IPS DF 4.7 (cell line): ENCODE data around the gene PYGO2.
A peak's percentile ranks its signal among the peaks of the same experiment; 100 is the strongest.
"Not testable (repeated sequence)": the region's sequence is repeated elsewhere in the genome, so short reads cannot be mapped to it uniquely, and the experiment has no call there.

ENCODE experiments used
- DNase-seq: peaks from one replicate; pipeline ENCODE4 v3.0.0-alpha.2; 2013; ENCODE audit warnings: low spot score; ENCODE audit errors: extremely low read depth

The PYGO2 gene

GRCh38 chr1:154982897-154983648 is 21.5 kb upstream of the PYGO2 start, which contains the start of gene FLAD1:
TSS of gene FLAD1 (plus strand) at chr1:154983344. CDS start at chr1:154983695, 351 bp downstream.
- DNase-seq, result peak; percentile 99

DNA sequence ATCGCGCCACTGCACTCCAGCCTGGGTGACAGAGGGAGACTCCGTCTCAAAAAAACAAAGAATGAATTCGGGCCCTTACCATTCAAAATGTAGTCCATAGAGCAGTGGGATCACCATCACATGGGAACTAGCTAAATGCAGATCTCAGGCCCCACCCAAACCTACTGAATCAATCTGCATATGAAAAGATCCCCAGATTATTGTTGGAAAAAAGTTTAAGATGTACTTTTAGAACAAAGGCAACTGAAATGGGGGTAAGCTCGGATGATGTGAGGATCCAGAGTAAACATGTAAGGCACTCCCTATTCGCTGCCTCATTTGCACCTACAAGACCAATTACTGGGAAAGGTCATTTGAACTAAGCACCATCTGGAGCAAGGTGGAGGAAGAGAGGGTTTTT is 20.8 kb upstream of the PYGO2 start:
- no peak for DNase-seq

- no peak for DNase-seq
Measured at GRCh38 chr1:154978360-154978759, 16.8 kb upstream of the PYGO2 start.

GRCh38 chr1:154977762-154978161 is 16.2 kb upstream of the PYGO2 start:
- DNase-seq, result not testable (repeated sequence)

- no peak for DNase-seq
Measured at GRCh38 chr1:154975409-154976059, 14.0 kb upstream of the PYGO2 start.

DNA sequence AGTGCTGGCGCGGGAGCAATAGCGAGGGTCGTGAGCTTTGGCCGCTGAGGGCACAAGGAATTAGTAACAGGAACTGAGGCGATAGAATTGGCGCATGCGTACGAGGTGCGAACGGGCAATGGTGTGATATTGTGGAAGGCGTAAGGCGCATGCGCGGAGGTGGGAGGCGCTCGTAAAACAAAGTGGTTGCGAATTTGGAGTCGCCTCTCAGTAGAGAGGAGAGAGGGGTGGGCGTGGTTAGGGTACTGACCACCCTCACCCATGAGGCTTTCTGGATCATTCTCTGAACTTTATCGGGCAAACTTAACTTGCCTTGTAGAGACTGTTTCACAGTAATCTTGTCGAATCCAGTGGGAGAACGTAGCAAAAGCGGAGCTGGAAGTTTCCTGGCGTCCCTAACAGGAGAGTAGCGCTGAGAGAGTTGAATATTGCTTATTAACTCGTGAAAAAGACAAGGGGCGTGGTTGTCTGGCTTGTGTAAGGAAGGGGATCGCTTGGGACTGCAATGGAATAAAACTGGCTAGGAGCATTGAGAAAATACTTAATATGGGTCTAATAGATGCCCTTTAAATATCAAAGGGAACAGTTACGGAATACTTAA is 13.3 kb upstream of the PYGO2 start:
- DNase-seq, result peak; percentile 95

GRCh38 chr1:154974102-154974807 is 12.7 kb upstream of the PYGO2 start, which contains the start of gene CKS1B:
TSS of gene CKS1B (plus strand) at chr1:154974681. CDS start at chr1:154974746, 65 bp downstream.
- DNase-seq, result peak; percentile 99

- DNase-seq, result peak; percentile 92
Measured at GRCh38 chr1:154973344-154974101, 11.9 kb upstream of the PYGO2 start.

GRCh38 chr1:154972517-154973343 is 11.1 kb upstream of the PYGO2 start:
- DNase-seq, result peak; percentile 96

- no peak for DNase-seq
Measured at GRCh38 chr1:154972213-154972516, 10.6 kb upstream of the PYGO2 start.

DNA sequence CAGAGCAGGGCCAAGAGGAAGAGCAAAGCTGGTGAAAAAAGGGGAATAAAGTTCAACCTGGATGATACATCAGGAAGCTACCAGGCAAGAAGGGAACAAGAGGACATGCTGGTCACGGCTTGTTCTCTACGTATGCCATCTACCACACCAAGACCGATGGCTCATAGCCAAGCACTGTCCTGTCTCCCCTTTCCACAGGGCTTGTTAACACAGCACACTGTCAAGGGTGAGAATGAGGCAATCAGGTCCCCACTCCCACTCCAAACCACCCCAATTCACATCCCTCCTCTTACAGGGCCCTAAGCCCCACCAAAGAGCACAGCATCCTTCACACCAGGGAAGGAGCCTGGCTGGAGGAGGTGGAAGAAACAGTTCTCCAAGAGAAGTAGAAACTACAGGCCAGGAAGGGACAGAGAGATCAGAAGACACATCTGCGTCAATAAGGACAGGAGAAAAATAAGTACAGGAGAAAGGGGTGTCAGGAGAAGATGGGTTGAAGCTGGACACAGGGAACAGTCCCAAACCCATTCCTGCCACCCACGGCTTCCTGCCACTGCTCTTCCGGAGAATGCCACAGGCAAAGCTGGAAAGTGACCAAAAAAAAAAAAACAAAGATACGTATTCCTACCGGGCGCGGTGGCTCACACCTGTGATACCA is 9.9 kb upstream of the PYGO2 start:
- no peak for DNase-seq

- no peak for DNase-seq
Measured at GRCh38 chr1:154970631-154971340, 9.2 kb upstream of the PYGO2 start, which contains the start of gene SHC1. TSS of gene SHC1 (minus strand) at chr1:154970747. CDS start at chr1:154970526, 221 bp downstream.

- no peak for DNase-seq
Measured at GRCh38 chr1:154969860-154970452, 8.4 kb upstream of the PYGO2 start.

DNA sequence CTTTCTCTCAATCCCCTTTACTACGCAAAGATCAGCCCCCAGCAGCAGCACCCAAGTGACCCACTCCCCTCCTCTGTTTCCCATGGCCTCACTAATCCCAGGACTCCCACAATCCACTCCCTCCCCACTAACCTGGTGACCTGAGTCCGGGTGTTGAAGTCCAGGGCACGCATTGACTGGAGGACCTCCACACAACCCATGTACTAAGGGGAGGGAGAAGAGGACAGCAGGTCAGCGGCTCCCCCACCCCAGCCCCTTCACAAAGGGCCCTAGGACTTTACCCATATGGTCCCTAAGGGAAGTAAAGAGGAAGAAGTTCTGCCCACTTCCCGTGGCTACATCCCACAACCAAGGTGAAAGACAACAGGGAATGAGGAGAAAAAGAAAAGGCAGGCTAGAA is 7.7 kb upstream of the PYGO2 start:
- DNase-seq, result no peak

GRCh38 chr1:154968731-154969130 is 7.1 kb upstream of the PYGO2 start:
- DNase-seq, result no peak

DNA sequence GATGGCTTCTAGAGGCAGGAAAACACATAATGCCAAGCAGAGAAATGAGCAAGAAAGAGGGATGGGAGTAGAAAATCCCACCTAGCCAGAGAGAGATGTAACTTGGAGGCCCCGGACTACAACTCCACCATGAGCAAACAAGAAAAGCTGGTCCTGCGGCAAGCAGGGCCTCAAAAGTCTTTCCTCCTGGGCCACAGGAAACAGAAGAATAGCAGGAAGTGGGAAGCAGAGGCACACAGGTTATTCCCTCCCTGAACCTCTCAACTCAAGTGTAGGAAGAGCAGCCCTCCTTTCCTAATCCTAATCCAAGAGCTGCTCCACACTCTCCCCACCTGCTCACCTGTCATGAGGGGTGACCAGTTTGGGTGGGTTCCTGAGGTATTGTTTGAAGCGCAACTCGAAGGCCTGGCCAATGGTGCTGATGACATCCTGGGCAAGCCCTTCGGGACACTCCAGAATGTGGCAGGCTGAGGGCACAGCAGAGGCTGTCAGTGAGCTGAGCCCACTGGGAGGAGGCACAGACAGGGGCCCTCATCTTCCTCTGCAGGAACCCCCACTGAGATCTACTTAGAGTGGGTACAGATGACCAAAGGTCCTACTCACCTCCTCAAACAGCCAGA is 5.9 kb upstream of the PYGO2 start:
- DNase-seq, result no peak

- DNase-seq, result no peak
Measured at GRCh38 chr1:154966111-154966510, 4.5 kb upstream of the PYGO2 start.

DNA sequence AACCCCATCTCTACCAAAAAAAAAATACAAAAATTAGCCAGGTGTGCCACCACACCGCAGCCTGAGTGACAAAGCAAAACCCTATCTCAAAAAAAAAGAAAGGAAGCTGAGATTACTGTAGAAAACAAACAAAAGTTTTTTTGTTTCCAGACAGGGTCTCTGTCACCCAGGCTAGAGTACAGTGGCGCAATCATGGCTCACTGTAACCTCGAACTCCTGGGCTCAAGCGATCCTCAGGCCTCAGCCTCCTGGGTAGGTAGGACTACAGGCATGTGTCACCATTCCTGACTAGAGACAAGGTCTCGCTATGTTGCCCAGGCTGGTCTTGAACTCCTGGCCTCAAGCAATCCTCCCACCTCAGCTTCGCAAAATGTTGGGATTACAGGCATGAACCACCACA is 2.8 kb upstream of the PYGO2 start:
- DNase-seq, result no peak
